Tibial artery (tissue), 4 donors: ENCODE measurements around the gene MICU1.
A peak's percentile ranks its signal among the peaks of the same experiment; 100 is the strongest.

Experiments used
- DNase-seq, 2 donors: peaks; one replicate each; pipeline ENCODE4 v3.0.0-alpha.2; 2019
- H3K27ac ChIP-seq, 2 donors: fragments of 200-600 bp; sonication (generic) in 1 of 2; 1 replicate in 1 of 2; 2 replicates in 1 of 2; pipeline ENCODE4 v1.5.1; 2018 to 2019; ENCODE audit warnings: mild to moderate bottlenecking in 1 of 2
- H3K27me3 ChIP-seq, 2 donors: fragments of 200-600 bp; sonication (generic) in 1 of 2; one replicate each; pipeline versions ENCODE4 v1.5.1 to v1.6.0; 2016 to 2019
- H3K36me3 ChIP-seq, 3 donors: fragments of 200-600 bp; sonication (generic) in 2 of 3; one replicate each; pipeline ENCODE4 v1.5.1; 2016 to 2019; ENCODE audit warnings: mild to moderate bottlenecking in 2 of 3
- H3K4me1 ChIP-seq, 4 donors: fragments of 200-600 bp; sonication (generic) in 2 of 4; 1 replicate in 3 of 4; 2 replicates in 1 of 4; pipeline ENCODE4 v1.5.1; 2016 to 2019
- H3K4me3 ChIP-seq, 2 donors: fragments of 200-600 bp; sonication (generic) in 1 of 2; 1 replicate in 1 of 2; 2 replicates in 1 of 2; pipeline ENCODE4 v1.5.1; 2018 to 2019; ENCODE audit warnings: mild to moderate bottlenecking in 2 of 2
- H3K9me3 ChIP-seq, 3 donors: fragments of 200-600 bp; sonication (generic) in 1 of 3; one replicate each; pipeline ENCODE4 v1.5.1; 2016 to 2019
- CTCF ChIP-seq, 2 experiments: fragments of 200-600 bp in 1 of 2; fragments of 450-650 bp in 1 of 2; IDR thresholded peaks; one replicate each; pipeline ENCODE4 v1.5.1; 2017 to 2019; ENCODE audit warnings: antibody characterized with exemption in 2 of 2, mild to moderate bottlenecking in 1 of 2, moderate library complexity in 1 of 2
- intact Hi-C: fragments of 100-400 bp; cut with DNase I; formaldehyde crosslinking; loops from one replicate; pipeline ENCODE4 v1.15.0; 2023; ENCODE audit warnings: low total_unique reads

The MICU1 gene

GRCh38 chr10:72321248-72322029 is 304.4 kb downstream of the MICU1 start:
- Histone ChIP-seq H3K36me3 (no peaks in the 10 kb centered on the region), H3K9me3 (no peaks in the 10 kb centered on the region), H3K4me1 (peaks cover 0 to 68% (median 50%) of the 10 kb centered on the region in 4 donors), H3K27me3 (no peaks in the 10 kb centered on the region), H3K4me3 (no peak overlapping the region), H3K27ac (peak overlapping the region; percentile 84 to 85)
- intact Hi-C loops: loop anchor here (5.0 kb wide), 1 partner anchor 359 kb away; the partner anchor contains the start of gene CHST3
- no peak for DNase-seq
- no peak for TF ChIP-seq CTCF (IDR thresholded peaks at IDR 0.05)

- Histone ChIP-seq H3K27me3 (no peaks in the 10 kb centered on the region), H3K4me3 (no peak overlapping the region), H3K9me3 (no peaks in the 10 kb centered on the region), H3K4me1 (peaks cover 0 to 70% (median 54%) of the 10 kb centered on the region in 4 donors), H3K27ac (peak overlapping the region; percentile 84 to 85), H3K36me3 (no peaks in the 10 kb centered on the region)
- peak; percentile 88 to 92 for DNase-seq
- intact Hi-C loops: loop anchor here (5.0 kb wide), 1 partner anchor 358 kb away; the partner anchor contains the start of gene CHST3
- no peak for TF ChIP-seq CTCF (IDR thresholded peaks at IDR 0.05)
Measured at GRCh38 chr10:72320676-72321247, 305.1 kb downstream of the MICU1 start.

- Histone ChIP-seq H3K36me3 (no peaks in the 10 kb centered on the region), H3K9me3 (no peaks in the 10 kb centered on the region), H3K27ac (peak overlapping the region; percentile 84 to 85), H3K4me1 (peaks cover 0 to 70% (median 53%) of the 10 kb centered on the region in 4 donors), H3K27me3 (no peaks in the 10 kb centered on the region), H3K4me3 (peak overlapping the region; percentile 46 to 47)
- TF ChIP-seq CTCF (IDR thresholded peaks at IDR 0.05): peak in 1 of 2 experiments; percentile 10
- intact Hi-C loops: loop anchor here (5.0 kb wide), 3 partner anchors 47 to 357 kb away; partner anchors contain the start of genes CHST3 and DDIT4
- DNase-seq: peak; percentile 93 to 97
Measured at GRCh38 chr10:72319416-72320254, 306.2 kb downstream of the MICU1 start.

- DNase-seq: no peak
- Histone ChIP-seq H3K9me3 (no peaks in the 10 kb centered on the region), H3K4me3 (peak overlapping the region in 1 of 2 donors; percentile 46), H3K27ac (peak overlapping the region; percentile 84 to 85), H3K4me1 (peaks cover 0 to 72% (median 53%) of the 10 kb centered on the region in 4 donors), H3K36me3 (no peaks in the 10 kb centered on the region), H3K27me3 (no peaks in the 10 kb centered on the region)
- intact Hi-C loops: loop anchor here (5.0 kb wide), 2 partner anchors 46 to 66 kb away; partner anchors contain the start of gene DDIT4
- TF ChIP-seq CTCF (IDR thresholded peaks at IDR 0.05): no peak
Measured at GRCh38 chr10:72318418-72319262, 307.2 kb downstream of the MICU1 start.
